HG03460 (cell line): ENCODE results near the gene ST14.

Experiments used
- ATAC-seq: cut with Tn5 transposase; IDR thresholded peaks from one replicate; pipeline ENCODE4 v1.9.1; 2021; ENCODE audit not compliant: unreplicated experiment

ST14 gene

DNA sequence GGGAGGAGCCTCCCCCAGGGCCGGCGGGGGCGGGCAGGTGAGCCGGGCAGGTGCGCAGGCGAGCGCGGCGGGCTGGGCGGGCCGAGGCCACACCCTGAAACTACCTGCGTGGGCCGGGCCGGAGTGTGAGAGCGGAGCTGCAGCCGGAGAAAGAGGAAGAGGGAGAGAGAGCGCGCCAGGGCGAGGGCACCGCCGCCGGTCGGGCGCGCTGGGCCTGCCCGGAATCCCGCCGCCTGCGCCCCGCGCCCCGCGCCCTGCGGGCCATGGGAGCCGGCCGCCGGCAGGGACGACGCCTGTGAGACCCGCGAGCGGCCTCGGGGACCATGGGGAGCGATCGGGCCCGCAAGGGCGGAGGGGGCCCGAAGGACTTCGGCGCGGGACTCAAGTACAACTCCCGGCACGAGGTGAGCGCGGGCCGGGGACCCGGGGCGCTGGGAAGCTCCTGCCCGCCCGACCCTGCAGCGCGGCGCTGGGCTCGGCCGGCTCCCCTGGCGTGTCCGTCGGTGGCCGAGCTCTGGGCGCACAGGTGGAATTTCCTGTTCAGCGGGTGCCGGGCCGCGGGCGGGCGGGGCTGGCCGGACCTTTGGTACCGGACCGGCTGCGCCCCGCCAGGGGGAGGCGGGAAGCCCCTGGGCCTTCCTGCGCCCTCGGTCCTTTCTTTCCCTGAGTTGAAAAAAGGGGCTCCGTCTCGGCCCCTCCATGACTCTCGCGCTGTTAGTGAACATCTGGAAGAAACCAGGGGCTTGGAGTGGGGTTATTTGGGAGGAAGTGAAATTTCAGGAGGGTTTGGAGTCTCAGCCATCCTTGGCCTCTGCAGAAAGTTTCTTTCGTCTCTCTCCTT is at the start of gene ST14:
ST14 (plus strand) TSS at position 126 of the 841 bp plus-strand sequence; CDS start at position 324, 198 bp downstream.
- ATAC-seq: no peak

DNA sequence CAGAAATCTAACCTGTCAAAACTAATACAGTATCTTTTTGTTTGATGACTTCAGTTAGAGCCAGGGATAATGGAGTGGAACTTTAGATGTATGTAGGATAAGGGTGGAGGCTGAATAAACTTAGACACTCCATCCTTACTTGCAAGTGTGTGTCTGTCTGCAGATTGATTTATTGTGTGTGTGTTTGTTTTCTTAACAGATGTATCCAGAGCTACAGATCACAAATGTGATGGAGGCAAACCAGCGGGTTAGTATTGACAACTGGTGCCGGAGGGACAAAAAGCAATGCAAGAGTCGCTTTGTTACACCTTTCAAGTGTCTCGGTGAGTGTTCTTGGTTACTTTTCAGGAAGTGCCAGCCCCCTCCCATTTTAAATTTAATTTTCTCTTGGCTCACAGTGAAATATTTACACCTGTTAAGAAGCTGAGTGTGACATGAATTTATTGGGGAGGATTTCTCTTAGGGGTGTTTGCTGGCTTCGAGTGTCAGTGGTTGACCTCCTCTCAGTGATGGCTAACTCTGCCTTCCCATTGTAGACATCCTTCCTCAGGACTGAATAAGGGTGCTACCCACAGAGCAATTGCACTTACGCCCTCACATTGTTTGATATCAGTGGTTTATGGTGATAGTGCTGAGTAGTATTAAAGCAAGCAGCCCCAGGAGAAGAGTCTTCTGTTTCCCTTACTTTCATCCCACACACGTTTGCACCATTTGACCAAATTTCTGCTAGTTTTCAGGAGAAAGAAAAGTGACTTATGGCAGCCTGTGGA is 49.1 kb upstream of the ST14 start:
- ATAC-seq: no peak

DNA sequence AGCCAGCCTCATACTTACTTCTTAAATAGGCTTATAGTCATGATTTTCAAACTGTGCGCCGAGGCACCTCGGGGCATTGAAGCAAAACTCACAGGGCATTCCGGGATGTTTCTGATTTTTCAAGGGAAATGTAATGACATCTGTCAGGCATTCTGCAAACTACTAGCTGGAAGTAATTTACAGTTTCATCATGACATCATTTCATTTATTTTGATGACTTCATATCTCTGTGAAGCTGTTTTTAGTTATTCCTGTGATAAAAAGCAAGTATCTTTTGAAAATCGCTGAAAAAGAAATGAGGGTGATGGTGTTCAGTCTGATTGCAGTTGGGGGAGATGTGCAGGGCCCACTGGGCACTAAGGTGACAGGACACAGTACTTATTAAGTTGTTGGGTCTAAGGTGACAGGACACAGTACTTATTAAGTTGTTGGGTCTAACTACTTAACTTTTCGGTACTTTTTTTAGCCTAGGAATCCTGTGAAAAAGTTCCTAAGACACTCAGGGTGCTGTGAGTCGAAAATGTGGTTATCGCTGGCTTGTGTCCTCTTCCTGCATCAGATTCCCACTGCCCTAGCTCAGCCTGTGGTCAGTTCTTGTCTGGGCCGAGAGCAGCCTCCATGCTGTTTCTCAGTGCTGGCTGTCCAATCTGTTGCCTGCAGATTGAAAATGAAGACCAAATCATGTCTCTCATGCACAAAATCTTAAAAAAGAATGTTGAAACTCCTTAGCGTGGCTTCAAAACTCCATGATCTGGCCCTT is 47.3 kb upstream of the ST14 start:
- ATAC-seq: no peak

DNA sequence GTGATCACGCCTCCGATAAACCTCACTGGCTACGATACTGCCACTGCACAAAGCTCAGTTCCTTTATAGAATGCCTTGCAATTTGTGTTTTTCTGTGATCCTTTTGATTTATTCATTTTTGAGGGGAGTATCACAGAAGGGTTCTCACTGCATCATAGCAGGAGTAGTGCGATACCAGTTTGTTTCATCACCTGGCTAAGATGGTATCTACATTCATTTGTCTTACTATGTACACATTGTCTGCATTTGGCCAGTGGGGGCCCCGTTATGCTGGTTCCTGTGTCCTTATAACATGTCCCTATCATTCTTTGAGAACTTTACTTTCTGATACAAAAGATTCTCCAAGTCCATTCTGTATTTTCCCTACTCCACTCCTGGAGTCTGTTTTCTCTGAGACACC is 45.3 kb upstream of the ST14 start:
- ATAC-seq: no peak

DNA sequence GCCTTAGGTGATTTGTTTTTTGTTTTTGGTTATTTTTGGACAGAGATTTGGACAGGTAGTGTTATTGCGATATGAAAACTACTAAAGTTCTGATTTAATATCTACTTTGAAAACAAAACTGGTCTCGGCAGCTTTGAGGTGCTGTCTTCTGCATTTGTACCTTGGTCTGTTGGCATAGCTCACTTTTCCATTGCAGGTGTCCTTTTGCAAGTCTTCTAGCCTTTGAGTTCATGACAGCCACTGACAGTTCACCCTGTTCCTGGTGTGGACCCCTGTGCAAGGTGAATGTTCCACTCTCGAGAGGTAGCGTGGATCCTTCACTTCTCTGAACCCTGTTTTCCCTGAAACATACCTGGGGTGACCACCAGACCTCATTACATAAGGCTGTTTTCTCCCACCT is 44.9 kb upstream of the ST14 start:
- no peak for ATAC-seq

DNA sequence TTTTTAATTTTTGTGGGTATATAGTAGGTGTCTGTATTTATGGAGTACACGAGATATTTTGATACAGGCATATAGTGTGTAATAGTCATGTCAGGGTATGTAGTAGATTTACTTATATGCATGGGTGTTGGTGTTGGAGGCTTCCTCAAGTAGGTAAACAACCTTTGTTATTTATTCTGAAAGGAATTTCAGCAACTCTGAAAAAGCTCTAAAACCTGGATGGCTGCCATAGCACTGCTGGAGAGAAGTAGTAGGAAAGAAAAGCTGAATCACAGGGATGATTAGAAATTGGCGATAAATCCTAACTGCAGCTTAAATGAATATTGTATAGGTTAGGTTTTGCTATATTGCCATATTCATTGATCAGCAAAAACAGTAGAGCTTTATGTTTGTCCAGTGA is 44.4 kb upstream of the ST14 start:
- ATAC-seq: no peak

DNA sequence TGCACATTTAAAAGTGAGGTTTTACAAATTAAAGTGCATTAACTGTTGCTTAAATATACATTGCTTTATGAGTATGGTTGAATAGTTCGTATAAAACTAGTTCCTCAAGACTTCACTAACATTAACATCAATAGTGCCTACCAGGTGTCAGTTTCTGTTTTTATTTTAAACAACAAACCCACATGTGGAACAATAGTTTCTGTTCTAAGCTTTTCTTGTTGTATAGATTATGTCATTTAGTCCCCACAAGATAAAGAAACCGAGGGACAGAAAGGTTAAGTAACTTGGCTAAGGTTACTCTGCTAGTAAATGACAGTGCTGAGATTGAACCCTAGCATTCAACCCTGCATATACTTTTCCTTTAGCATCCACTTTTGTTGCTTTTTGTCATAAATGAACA is 41.4 kb upstream of the ST14 start:
- ATAC-seq: peak; percentile 73

DNA sequence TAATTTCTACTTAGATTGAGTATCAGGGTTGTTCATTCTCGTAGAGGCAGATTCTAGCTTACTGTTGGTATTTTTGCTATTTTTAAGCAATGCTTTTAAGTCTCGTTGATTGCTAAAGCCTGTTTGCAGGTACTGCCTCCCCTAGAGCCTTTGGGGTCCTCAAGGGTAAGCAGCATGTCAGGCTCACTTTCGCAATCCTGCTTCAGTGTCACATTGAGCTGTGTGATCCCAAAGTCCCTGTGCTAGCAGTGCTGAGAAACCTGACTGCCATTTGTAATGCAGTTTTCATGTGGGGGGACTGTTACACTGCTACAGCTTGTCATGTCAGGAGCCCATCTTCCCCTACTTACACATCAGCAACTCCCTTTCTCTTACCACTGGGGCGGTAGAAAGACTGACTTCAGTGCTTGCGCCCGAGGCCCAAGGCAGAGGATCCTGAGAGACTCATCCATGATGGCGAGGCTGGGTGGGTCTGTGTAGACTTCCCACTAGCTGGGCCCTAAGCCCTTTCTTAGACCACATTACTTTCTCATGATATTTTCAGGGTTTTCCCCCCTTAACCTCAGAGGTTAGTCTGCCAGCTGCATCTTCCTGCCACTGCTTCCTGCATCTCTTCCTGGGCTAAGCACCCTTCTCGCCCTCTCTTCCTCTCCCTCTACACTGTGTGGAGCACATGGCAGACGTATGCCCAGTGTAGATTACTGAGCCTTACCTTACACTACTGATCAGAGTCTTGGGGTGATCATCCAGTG is 40.8 kb upstream of the ST14 start:
- ATAC-seq: peak; percentile 60

DNA sequence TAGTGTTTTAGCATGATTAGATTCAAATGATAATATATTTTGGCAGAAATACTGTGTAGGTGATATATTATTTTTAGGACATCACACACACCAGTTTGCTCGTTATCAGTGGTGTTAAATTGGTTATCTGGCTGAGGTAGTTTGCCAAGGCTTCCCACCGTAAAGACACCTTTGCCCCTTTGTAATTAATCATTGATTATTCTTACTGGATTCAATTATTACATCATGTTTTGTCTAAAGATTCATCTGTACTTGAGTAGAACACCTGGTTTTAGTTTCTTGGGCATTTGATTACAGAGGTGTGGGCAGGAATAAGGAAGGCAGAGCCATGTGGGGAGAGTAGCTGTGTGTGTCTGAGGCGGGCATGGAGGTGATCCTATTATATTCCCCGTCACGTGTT is 39.5 kb upstream of the ST14 start:
- no peak for ATAC-seq

DNA sequence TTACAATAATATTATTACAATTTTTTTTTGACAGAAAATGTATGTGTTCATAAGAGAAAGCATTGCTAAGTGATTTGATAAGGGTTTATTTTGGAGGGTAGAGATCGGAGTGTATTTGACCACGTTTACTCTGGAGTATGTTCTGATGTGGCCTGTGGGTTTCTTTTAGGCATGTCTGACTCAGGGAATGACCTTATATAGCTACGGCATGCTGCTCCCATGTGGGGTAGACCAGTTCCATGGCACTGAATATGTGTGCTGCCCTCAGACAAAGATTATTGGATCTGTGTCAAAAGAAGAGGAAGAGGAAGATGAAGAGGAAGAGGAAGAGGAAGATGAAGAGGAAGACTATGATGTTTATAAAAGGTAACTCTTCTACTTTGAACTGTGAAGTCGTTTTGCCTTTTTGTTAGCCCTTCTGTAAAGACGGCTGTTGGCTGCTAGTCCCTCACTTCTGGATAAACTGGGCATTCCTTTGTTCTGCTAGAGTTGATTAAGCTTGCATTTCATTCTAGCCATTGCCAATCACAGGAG is 38.1 kb upstream of the ST14 start:
- ATAC-seq: no peak

DNA sequence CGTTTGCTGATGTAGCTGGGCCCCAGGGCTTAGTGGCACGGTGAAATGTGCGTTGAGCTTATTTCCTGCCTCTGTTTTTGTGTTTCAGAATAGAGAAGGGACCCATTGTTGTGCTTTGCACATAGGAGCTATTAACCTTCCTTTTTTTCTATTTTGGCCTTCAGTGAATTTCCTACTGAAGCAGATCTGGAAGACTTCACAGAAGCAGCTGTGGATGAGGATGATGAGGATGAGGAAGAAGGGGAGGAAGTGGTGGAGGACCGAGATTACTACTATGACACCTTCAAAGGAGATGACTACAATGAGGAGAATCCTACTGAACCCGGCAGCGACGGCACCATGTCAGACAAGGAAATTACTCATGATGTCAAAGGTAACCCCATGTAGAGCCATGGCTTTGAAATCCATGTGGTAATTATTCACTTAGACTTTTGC is 37.4 kb upstream of the ST14 start:
- no peak for ATAC-seq

DNA sequence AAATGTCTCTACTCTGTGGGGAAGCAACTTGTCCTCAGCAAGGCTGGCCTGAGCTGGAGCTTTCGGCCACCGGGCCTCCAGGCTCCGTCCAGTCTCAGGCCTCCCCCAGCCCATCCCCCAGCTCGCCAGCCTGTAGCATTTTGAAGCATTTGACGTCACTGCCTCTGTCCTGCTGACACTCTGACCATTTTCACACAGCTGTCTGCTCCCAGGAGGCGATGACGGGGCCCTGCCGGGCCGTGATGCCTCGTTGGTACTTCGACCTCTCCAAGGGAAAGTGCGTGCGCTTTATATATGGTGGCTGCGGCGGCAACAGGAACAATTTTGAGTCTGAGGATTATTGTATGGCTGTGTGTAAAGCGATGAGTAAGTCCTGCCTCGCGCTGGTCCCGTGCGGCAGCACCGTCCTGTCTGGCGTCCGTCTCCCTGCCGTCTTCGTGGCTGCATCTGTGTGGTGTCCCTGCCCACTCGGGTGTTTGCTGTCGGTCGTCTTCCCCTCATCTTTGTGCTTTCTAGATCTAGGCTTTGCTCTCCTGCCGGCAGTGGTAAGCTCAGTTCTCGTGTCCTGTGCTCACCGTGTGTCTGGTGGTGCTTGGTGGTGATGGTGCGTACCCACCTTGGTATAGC is 36.1 kb upstream of the ST14 start:
- ATAC-seq: no peak

DNA sequence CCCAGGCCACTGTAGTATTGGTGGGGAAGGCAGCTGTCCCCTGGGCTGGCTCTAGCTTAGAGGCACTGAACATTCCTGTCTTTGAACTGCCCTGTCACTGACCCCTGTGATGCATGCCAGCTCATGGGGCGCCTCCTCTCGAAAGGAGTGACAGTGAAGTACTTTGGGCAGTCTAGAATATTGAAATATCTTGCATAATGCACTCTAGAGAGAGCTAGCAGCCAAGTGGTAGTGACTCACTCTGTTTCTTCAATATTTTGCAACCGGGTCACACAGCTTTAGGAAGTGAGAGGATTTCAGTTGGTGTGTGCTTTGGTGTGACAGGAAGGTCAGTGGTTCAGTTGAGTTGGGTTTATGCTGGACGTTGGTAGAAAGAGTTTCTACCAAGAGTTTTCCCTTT is 35.5 kb upstream of the ST14 start:
- ATAC-seq: no peak

DNA sequence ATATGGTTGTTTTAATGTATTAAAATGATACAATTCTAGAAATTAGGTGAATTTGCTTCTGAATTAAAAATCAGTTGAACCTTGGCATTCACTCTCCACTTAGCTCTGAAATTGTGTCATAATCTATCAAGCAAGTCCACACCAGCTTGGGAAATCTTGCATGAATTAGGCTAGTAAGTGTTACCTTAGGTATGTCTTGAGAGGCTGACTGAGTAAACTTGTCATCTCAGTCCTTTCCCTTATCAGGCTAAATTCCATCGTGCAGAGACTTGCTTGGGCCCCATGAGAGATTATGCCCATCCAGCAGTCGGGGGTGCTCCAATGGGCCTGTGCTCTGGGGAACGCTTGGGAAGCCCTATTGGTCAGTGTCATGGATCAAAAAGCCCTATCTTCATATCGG is 33.9 kb upstream of the ST14 start:
- no peak for ATAC-seq

DNA sequence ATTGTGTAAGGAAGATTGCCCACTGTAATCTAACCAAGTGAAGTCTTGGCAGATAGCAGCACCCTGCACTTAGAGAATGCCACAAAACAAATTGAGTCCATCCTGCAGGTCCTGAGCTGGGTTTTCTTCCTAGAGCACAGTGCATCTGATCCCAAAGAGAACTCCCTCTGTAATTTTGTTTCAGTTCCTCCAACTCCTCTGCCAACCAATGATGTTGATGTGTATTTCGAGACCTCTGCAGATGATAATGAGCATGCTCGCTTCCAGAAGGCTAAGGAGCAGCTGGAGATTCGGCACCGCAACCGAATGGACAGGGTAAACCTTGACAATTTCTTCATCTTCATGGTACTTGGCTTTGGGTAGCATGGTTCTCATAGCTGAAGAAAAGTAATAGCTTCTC is 33.1 kb upstream of the ST14 start:
- no peak for ATAC-seq

DNA sequence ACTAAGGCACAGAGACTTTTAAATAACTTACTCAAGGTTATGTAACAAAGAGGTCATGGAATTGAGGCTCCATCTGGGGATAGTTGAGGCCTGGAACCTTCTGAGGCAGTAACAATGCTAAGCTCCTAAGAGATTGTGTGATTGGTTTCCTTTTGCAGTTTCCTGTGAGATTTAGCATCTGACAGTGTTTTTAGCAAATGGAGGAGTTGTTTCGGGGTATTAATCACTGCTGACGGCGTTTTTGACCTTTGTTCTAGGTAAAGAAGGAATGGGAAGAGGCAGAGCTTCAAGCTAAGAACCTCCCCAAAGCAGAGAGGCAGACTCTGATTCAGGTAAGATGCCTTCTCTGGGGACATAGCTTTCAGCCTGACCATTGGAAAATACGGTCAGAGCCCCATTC is 32.1 kb upstream of the ST14 start:
- no peak for ATAC-seq

DNA sequence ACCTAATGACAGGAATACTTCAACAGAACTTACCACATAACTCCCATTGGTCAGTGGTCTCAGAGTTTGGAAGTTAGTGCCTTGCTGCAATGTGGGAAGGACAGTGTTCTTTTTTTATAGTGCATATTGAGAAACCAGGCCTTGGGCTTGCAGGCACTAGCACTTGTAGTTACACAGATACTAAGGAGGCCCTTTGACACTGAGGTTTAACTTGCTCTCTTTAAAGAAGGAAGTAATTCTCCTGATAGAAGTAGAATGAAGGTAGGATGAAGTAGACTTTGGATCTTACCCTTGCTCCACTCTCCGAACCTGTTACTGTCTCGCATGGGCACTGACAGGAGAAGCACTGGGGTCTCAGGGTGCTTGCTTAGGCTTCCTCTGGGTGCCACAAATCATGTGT is 31.0 kb upstream of the ST14 start:
- no peak for ATAC-seq

DNA sequence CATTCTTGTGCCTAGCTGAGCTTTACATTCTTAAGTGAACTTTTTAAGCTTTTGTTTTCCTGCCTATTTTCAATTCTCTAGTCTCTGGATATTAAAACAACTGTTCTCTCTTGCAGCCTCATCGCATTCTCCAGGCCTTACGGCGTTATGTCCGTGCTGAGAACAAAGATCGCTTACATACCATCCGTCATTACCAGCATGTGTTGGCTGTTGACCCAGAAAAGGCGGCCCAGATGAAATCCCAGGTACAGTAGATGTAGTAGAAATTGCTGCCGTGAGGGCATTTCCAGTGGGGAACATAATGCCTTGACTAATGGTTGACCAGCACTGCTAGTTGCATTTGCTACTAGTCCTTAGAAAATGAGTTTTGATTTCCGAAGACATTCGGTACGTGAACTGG is 29.7 kb upstream of the ST14 start:
- no peak for ATAC-seq

DNA sequence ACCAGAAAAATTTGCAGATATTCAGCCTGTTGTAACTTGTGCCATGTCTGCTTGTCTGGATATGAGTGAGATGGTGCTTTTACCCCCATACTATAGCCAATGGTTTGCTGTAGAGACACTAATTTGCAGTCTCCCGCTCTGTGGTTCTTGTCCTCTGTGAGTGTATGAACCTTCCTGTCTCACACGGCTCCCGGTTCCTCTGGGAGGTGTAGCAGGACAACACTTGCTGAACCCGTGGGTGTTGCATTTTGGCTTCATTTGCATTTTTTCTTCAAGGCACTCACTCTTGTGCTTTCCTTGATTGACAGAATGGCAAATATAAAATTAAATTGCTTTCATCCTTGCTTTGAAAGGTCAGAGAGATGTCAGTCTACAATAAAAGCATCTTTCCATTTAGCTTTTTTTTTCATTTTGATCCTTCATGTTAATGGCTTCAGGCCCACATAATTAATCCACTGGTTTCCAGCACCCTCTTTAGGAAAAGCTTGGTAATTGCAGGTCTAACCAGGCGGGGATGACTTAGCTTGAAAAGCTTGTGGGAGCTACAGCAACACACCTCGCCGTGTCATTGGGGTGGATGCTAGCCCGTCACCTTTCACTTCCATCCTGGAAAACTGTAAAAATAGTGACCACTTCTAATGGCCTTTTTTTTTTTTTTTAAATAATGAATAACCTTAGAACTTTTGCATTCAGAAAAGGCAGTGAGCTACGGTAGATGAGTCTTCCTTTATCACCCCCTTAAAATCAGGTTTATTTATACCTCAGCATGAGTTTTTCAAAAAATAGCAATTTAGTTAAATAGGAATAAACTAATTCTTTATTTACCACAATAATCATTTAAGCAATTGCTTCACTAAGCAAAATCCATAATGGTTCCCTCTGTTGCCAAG is 27.4 kb upstream of the ST14 start:
- no peak for ATAC-seq
